Neutrophil (primary cell): ENCODE measurements around the gene DDX1.
A peak's percentile ranks its signal among the peaks of the same experiment; 100 is the strongest.

ENCODE experiments used
- H3K27ac ChIP-seq: fragments of 200-600 bp; sonication (generic); 2 replicates; pipeline ENCODE4 v1.5.1; 2016; ENCODE audit warnings: mild to moderate bottlenecking, moderate library complexity
- H3K27me3 ChIP-seq: fragments of 200-600 bp; sonication (generic); 2 replicates; pipeline ENCODE4 v1.6.0; 2016; ENCODE audit warnings: mild to moderate bottlenecking
- H3K36me3 ChIP-seq: fragments of 200-600 bp; sonication (generic); 2 replicates; pipeline ENCODE4 v1.5.1; 2017
- H3K4me1 ChIP-seq, 2 experiments: fragments of 200-600 bp in 1 of 2; sonication (generic) in 1 of 2; 1 replicate in 1 of 2; 2 replicates in 1 of 2; pipeline versions ENCODE4 v1.5.1 to v1.6.1; 2013 to 2016; ENCODE audit warnings: low read depth in 1 of 2, low read length in 1 of 2, mild to moderate bottlenecking in 1 of 2, moderate library complexity in 1 of 2; ENCODE audit not compliant: control insufficient read depth in 1 of 2, insufficient read depth in 1 of 2
- H3K4me3 ChIP-seq, 2 experiments: fragments of 200-600 bp in 1 of 2; sonication (generic) in 1 of 2; 1 replicate in 1 of 2; 2 replicates in 1 of 2; pipeline ENCODE4 v1.5.1; 2013 to 2016; ENCODE audit warnings: low read depth in 1 of 2, low read length in 1 of 2, mild to moderate bottlenecking in 1 of 2, moderate library complexity in 1 of 2
- H3K9me3 ChIP-seq: fragments of 200-600 bp; sonication (generic); 2 replicates; pipeline ENCODE4 v1.5.1; 2016
- TF ChIP-seq, protein P1 (sequence below): fragments of 200-600 bp; sonication (generic); IDR thresholded peaks from 2 replicates; pipeline ENCODE4 v1.5.1; 2016; ENCODE audit warnings: antibody characterized with exemption

The DDX1 gene

DNA sequence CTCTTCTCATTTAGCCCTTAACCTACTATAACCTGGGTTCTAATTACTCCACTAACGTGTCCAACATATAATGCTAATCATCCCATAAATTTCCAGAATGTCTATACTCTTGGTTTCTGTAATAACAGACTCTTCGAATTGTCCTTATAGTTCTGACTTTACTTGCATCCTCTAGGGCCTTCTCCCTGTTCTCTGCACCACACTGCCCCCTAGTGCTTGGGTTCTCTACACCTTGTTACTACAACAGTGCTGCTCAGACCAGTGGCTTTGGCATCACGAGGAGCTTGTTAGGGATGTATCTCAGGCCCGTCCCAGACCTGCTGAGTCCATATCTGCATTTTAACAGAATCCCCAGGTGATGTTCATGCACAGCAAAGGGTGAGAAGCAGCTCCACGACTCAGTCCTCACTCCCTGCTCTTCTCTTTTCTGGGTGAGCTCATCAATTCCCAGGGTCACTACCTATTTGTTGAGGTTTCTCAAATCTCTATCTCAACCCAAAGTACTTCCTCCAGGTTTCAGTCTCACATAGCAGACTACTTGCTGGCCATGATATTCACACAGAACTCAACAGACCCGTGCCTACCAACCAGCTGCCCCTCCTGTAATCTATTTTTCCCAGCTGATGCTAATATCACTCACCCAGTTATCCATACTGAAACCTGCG, 14.5 kb upstream of the DDX1 start:
- Histone ChIP-seq H3K27ac (no peak overlapping the region), H3K4me3 (no peak overlapping the region), H3K4me1 (no peaks in the 10 kb centered on the region), H3K9me3 (no peaks in the 10 kb centered on the region), H3K36me3 (no peaks in the 10 kb centered on the region), H3K27me3 (no peaks in the 10 kb centered on the region)
- TF ChIP-seq, protein P1, sequence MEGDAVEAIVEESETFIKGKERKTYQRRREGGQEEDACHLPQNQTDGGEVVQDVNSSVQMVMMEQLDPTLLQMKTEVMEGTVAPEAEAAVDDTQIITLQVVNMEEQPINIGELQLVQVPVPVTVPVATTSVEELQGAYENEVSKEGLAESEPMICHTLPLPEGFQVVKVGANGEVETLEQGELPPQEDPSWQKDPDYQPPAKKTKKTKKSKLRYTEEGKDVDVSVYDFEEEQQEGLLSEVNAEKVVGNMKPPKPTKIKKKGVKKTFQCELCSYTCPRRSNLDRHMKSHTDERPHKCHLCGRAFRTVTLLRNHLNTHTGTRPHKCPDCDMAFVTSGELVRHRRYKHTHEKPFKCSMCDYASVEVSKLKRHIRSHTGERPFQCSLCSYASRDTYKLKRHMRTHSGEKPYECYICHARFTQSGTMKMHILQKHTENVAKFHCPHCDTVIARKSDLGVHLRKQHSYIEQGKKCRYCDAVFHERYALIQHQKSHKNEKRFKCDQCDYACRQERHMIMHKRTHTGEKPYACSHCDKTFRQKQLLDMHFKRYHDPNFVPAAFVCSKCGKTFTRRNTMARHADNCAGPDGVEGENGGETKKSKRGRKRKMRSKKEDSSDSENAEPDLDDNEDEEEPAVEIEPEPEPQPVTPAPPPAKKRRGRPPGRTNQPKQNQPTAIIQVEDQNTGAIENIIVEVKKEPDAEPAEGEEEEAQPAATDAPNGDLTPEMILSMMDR, result peak; percentile 26

DNA sequence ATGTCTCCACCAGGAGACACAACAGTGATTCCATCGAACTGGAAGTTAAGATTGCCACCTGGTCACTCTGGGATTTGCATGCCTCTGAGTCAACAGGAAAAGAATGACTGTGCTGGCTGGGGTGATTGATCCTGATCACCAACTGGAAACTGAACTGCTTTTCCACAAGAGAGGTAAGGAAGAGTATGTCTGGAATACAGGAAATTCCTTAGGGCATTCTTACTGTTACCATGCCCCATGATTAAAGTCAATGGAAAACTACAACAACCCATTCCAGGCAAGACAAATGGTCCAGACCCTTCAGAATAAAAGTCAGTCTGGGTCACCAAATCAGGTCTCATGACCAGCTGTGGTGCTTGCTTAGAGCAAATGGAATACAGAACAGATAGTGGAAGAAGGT, 12.0 kb upstream of the DDX1 start:
- Histone ChIP-seq H3K4me1 (no peaks in the 10 kb centered on the region), H3K27me3 (no peaks in the 10 kb centered on the region), H3K27ac (no peak overlapping the region), H3K9me3 (no peaks in the 10 kb centered on the region), H3K4me3 (no peak overlapping the region), H3K36me3 (no peaks in the 10 kb centered on the region)
- TF ChIP-seq, protein P1, result no peak

DNA sequence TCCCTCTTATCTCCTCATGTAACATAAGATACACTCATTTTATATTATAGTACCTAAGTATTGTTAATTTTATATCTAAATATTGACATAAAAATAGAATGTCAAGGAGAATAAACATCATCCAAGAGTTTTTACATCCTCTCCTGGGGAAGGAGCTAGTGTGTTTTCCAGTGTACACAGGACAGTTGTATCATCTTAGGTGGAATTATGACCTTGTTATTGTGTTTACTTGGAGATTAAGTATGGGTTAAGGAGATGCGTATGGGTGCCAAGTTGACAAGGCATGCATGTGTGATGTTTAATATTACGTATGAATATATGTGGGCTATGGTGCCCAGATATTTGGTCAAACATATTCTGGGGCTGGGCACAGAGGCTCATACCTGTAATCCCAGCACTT, 11.2 kb upstream of the DDX1 start:
- Histone ChIP-seq H3K9me3 (no peaks in the 10 kb centered on the region), H3K36me3 (no peaks in the 10 kb centered on the region), H3K27ac (no peak overlapping the region), H3K4me3 (no peak overlapping the region), H3K27me3 (no peaks in the 10 kb centered on the region), H3K4me1 (no peaks in the 10 kb centered on the region)
- TF ChIP-seq, protein P1, result no peak

DNA sequence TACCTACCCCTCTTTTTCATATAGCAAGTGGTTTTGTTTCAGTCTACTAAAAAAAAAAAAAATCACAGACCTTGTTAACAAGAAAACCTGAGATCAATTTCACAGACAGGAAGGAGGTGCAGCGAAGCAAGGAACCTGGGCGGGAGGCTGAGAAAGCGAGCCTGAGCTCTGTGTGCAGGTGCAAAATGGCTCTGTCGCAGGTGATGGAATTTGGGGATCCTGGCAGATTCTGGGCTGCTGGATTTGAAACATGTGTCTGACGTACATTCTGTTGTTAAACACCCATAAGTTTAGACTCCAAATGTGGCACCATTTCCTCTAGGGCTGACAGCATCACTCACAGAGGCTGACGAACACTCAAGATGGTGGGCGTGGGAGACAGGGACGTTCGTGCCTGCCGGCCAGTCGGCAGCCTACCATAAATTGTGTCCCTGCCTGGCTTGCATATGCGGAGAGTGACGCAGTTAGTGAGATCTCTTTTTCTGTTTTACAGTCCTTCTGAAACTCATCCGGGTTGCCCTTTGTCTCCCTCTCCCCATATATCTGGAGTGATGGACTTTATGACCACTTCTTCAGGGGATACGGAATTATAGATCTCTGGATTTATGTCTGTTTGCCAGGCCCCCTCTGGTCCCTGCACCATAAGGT, 8.8 kb upstream of the DDX1 start:
- TF ChIP-seq, protein P1, result no peak
- Histone ChIP-seq H3K36me3 (no peaks in the 10 kb centered on the region), H3K4me1 (no peaks in the 10 kb centered on the region), H3K9me3 (no peaks in the 10 kb centered on the region), H3K27me3 (no peaks in the 10 kb centered on the region), H3K4me3 (no peak overlapping the region), H3K27ac (no peak overlapping the region)

GRCh38 chr2:15583826-15584225, 7.8 kb upstream of the DDX1 start:
- Histone ChIP-seq H3K4me1 (no peaks in the 10 kb centered on the region), H3K27ac (no peak overlapping the region), H3K36me3 (no peaks in the 10 kb centered on the region), H3K9me3 (no peaks in the 10 kb centered on the region), H3K27me3 (no peaks in the 10 kb centered on the region), H3K4me3 (no peak overlapping the region)
- TF ChIP-seq, protein P1, result no peak
